GM21526 (cell line): ENCODE measurements around the gene SHB.

ENCODE experiments used
- ATAC-seq: cut with Tn5 transposase; IDR thresholded peaks from one replicate; pipeline ENCODE4 v1.9.1; 2021; ENCODE audit warnings: moderate library complexity; ENCODE audit not compliant: unreplicated experiment, low FRiP score

Gene SHB

GRCh38 chr9:38088006-38088925, 19.2 kb upstream of the SHB start:
- no peak for ATAC-seq

GRCh38 chr9:38086496-38086895, 17.5 kb upstream of the SHB start:
- no peak for ATAC-seq

GRCh38 chr9:38085308-38085707, 16.3 kb upstream of the SHB start:
- ATAC-seq: no peak

GRCh38 chr9:38084556-38084880, 15.5 kb upstream of the SHB start:
- no peak for ATAC-seq

GRCh38 chr9:38083858-38084555, 15.0 kb upstream of the SHB start:
- ATAC-seq: no peak

- ATAC-seq: no peak
These were observed 13.6 kb upstream of the SHB start for GRCh38 chr9:38082446-38083287.

- ATAC-seq: no peak
These were observed 12.5 kb upstream of the SHB start for GRCh38 chr9:38081356-38082108.

GRCh38 chr9:38079461-38080031, 10.5 kb upstream of the SHB start:
- no peak for ATAC-seq

- ATAC-seq: no peak
These were observed 6.2 kb upstream of the SHB start for GRCh38 chr9:38075272-38075671.

- ATAC-seq: no peak
These were observed 5.5 kb upstream of the SHB start for GRCh38 chr9:38074441-38074961.

- no peak for ATAC-seq
These were observed 4.9 kb upstream of the SHB start for GRCh38 chr9:38073882-38074281.

- ATAC-seq: no peak
These were observed 2.6 kb upstream of the SHB start for GRCh38 chr9:38071470-38072134.

GRCh38 chr9:38067859-38068681, 957 bp downstream of the SHB start:
- ATAC-seq: no peak

- ATAC-seq: no peak
These were observed 1.8 kb downstream of the SHB start for GRCh38 chr9:38066914-38067858.

- no peak for ATAC-seq
These were observed 2.7 kb downstream of the SHB start for GRCh38 chr9:38066197-38066913.

GRCh38 chr9:38065369-38066075, 3.5 kb downstream of the SHB start:
- no peak for ATAC-seq
